ENCODE results near the gene TSSC4.

The TSSC4 gene

DNA sequence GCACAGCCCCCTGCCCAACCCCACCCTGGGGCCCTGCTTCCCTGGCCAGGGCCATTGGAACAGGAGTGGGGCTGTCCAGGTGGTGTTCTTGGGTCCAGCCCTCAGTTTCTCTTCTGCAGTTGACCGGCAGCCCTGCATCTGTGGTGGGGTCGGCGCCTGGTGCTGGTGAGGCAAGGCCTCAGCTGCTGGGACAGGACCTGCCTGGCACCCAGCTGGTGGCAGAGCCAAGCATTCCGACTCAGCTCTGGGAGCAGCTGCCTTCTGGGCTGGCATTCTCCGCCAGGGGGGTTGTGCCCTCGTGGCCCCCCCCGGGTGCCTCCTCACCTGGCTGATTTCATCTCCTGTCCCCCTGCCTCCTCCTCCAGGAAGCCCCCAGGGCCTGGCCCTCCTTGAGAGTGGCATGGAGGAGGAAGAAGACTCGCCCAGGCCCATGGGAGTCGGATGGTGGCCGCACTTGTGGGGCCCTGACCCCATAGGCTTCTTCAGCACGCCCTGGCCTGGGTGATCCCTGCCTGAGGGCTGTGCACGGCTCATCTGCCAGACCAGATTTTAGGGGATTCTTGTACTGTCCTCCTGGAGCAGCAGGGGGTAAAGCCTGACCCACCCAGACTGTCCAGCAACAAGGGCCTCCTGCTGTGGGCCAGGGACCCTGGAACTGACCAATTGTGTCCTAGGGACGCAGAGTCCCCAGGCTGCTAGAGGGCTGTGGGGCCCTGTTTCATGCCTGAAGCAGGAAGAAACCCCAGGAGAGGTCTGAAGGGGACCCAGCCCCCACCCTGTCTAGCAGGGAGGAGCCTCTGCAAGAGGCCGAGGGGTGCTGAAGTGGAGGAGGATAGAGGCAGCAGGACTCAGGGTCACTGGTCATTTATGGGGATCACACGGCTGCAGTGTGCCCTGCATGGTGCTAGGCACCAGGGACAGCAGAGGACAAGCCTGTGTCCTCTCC, 11.8 kb upstream of the TSSC4 start:
- no peak for TF ChIP-seq CTCF (IDR thresholded peaks at IDR 0.05)
- no peaks in the 10 kb centered on the region for H3K9me3 Mint-ChIP-seq
- H3K27me3 Mint-ChIP-seq (ENCODE audit: low read depth, poor library complexity) = no peaks in the 10 kb centered on the region
- H3K27ac Mint-ChIP-seq = peak overlapping the region; percentile 79
- no peak for DNase-seq
- H3K36me3 Mint-ChIP-seq (ENCODE audit: low read depth) = no peaks in the 10 kb centered on the region
- peaks cover 44% of the 10 kb centered on the region for H3K4me1 Mint-ChIP-seq
- no peak overlapping the region for H3K4me3 Mint-ChIP-seq

GRCh38 chr11:2389377-2390026, 11.0 kb upstream of the TSSC4 start:
- no peaks in the 10 kb centered on the region for H3K27me3 Mint-ChIP-seq (ENCODE audit: low read depth, poor library complexity)
- no peak for TF ChIP-seq CTCF (IDR thresholded peaks at IDR 0.05)
- H3K36me3 Mint-ChIP-seq (ENCODE audit: low read depth) = no peaks in the 10 kb centered on the region
- H3K9me3 Mint-ChIP-seq = no peaks in the 10 kb centered on the region
- peaks cover 40% of the 10 kb centered on the region for H3K4me1 Mint-ChIP-seq
- H3K4me3 Mint-ChIP-seq = no peak overlapping the region
- peak overlapping the region; percentile 79 for H3K27ac Mint-ChIP-seq
- DNase-seq = no peak

DNA sequence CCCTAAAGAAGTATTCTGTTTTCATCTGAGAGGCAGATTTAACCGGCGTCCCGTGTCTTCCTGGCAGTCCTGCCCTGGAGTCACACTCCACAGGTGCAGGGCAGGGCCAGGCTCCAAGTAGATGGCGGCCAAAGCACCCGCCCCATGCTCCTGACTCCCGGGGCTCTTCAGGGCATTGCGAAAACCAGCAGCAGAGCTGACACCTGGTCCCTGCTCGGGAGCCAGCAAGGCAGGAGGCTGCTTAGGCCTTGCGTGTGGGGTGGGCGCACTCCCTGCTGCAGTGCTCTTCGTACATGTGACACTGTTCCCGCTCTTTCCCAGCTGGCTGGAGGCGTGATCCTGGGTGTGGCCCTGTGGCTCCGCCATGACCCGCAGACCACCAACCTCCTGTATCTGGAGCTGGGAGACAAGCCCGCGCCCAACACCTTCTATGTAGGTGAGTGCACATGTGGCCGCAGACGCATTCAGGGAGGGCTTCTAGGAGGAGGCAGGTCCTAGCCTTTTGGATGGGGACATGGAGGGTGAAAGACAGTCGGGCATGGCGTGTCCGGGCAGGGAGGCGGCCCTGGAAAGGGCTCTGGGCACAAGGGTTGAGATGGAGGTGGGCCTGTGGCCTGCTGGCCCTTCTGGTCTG, 10.3 kb upstream of the TSSC4 start:
- H3K4me1 Mint-ChIP-seq = peaks cover 40% of the 10 kb centered on the region
- DNase-seq = no peak
- H3K4me3 Mint-ChIP-seq = no peak overlapping the region
- H3K9me3 Mint-ChIP-seq = no peaks in the 10 kb centered on the region
- H3K36me3 Mint-ChIP-seq (ENCODE audit: low read depth) = no peaks in the 10 kb centered on the region
- H3K27ac Mint-ChIP-seq = peak overlapping the region; percentile 79
- H3K27me3 Mint-ChIP-seq (ENCODE audit: low read depth, poor library complexity) = no peaks in the 10 kb centered on the region
- no peak for TF ChIP-seq CTCF (IDR thresholded peaks at IDR 0.05)

DNA sequence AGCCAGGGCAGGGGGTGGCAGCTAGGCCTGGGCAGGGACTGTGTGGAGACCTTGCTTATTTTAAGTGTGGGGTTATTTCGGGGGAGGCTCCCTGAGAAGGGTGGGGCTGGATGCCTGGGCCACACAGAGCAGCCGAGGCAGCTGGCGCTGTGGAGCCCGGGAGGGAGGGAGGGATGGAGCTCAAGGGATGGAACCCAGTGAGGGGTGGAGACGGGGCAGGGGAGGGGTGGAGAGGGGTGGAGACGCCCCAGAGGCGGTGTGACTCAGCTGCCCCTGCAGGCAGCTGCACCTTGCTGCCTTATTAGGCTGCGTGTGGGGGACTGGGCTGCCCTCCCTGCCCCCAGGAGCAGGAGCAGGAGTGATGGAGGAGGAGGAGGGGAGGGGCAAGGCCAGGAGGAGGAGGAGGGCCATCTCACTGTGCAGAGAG, 9.8 kb upstream of the TSSC4 start:
- no peak for TF ChIP-seq CTCF (IDR thresholded peaks at IDR 0.05)

GRCh38 chr11:2391181-2391975, 9.2 kb upstream of the TSSC4 start:
- no peak for DNase-seq
- TF ChIP-seq CTCF (IDR thresholded peaks at IDR 0.05) = no peak
- Mint-ChIP-seq H3K9me3 (no peaks in the 10 kb centered on the region), H3K27me3 (ENCODE audit: low read depth, poor library complexity) (no peaks in the 10 kb centered on the region), H3K27ac (no peak overlapping the region), H3K36me3 (ENCODE audit: low read depth) (no peaks in the 10 kb centered on the region), H3K4me1 (peaks cover 31% of the 10 kb centered on the region), H3K4me3 (no peak overlapping the region)

More for the DNA sequence above, 9.8 kb upstream of the TSSC4 start:
- Mint-ChIP-seq H3K27me3 (ENCODE audit: low read depth, poor library complexity) (no peaks in the 10 kb centered on the region), H3K4me1 (peaks cover 36% of the 10 kb centered on the region), H3K36me3 (ENCODE audit: low read depth) (no peaks in the 10 kb centered on the region), H3K27ac (no peak overlapping the region), H3K4me3 (no peak overlapping the region), H3K9me3 (no peaks in the 10 kb centered on the region)
- DNase-seq = no peak

Measured in nephron progenitor cell (in vitro differentiated cells).